GM12875 (cell line): ENCODE data around the gene CLIC5.

Experiments
- H3K4me3 ChIP-seq: one replicate; pipeline ENCODE4 v1.5.1; 2011; ENCODE audit warnings: low read depth, low read length, control low read depth
- TF ChIP-seq, protein P1 (sequence below): IDR thresholded peaks from 2 replicates; pipeline ENCODE4 v1.5.1; 2011; ENCODE audit warnings: low read depth, mild to moderate bottlenecking, control low read depth, inconsistent platforms, low read length, moderate library complexity, borderline replicate concordance; ENCODE audit not compliant: insufficient read depth

The CLIC5 gene

DNA sequence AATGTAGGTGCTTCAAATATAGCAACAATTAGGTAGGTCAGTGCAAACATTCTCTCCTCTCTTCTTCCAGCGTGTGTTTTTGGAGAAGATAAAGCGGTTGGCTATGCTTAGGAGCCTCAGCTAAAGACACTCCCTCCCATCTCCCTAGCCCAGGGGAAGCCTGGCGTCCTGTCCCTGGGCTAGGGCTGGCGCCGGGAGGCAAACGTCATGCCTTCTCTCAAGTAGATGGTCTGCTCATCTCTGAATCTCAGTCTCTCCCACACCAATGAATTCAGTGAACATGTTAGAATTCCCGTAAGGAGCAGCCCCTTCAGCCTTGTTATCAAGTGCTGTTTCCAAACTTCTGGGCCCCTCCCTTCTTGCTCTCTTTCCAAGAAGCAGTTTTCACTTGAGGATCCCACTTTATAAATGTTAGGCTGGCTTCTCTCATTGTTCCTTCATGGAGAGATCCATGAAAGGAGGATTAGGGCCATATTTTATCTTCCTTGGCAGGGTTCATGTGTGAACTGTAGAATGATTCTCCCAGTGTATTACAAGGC is 142.8 kb downstream of the CLIC5 start:
- no peak overlapping the region for H3K4me3 ChIP-seq
- TF ChIP-seq, protein P1, sequence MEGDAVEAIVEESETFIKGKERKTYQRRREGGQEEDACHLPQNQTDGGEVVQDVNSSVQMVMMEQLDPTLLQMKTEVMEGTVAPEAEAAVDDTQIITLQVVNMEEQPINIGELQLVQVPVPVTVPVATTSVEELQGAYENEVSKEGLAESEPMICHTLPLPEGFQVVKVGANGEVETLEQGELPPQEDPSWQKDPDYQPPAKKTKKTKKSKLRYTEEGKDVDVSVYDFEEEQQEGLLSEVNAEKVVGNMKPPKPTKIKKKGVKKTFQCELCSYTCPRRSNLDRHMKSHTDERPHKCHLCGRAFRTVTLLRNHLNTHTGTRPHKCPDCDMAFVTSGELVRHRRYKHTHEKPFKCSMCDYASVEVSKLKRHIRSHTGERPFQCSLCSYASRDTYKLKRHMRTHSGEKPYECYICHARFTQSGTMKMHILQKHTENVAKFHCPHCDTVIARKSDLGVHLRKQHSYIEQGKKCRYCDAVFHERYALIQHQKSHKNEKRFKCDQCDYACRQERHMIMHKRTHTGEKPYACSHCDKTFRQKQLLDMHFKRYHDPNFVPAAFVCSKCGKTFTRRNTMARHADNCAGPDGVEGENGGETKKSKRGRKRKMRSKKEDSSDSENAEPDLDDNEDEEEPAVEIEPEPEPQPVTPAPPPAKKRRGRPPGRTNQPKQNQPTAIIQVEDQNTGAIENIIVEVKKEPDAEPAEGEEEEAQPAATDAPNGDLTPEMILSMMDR, result no peak

DNA sequence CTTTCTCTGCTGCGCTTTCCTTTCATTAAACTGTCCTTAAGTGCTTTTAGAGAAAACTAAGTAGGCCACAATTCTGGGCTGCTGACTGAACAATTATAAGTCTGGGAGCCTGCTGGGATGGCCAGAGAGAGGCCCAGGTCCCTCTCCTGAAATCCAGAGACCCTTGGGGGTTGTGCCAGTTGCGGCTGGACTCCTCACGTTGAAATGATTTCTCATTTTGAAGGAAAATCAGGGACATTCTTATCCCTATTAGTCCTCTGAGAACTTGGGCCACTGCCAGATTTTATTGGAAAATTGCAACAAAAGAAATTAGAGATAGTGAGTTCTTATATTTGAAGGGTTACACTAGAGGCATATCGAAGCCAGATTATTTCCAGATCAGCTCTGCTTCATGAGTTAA is 145.1 kb downstream of the CLIC5 start:
- TF ChIP-seq, protein P1, result no peak
- H3K4me3 ChIP-seq, result no peak overlapping the region

DNA sequence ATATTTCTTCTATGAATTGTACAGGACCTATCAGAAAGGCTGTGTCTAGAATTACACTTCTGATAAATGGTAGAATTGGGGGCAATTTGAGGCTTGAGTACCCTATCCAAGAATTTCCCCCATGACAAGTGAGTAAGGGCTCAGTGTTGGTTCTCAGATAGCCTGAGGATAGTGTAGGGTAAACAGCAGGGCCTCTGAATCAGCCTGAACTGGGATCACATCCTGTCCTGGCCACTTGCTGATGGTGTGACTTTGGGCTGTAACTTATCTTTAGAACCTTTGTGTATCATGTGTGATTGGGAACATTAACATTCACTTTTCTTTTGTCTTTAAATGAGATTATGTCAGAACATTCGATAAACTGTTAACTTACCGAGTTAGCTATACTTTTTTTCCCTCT is 151.0 kb downstream of the CLIC5 start:
- TF ChIP-seq, protein P1, result no peak
- H3K4me3 ChIP-seq, result no peak overlapping the region

DNA sequence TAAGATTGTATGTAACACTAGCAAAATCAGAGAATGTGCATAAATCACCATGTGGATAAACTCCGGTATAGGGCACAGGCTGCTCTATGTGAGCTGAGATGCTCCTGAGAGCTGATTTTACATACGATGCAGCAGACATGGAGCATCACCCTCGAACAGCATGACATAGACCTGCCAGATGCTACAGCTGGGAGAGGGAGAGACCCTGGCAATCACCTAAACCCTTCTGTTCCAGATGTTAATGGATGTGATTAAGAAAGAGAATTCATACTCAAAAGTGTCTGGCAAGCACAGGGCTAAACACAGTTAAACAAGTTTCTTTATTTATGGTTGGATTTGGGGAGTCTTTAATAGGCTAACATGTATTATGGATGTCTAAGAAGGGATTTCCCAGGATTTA is 157.0 kb downstream of the CLIC5 start:
- no peak overlapping the region for H3K4me3 ChIP-seq
- TF ChIP-seq, protein P1, result no peak

DNA sequence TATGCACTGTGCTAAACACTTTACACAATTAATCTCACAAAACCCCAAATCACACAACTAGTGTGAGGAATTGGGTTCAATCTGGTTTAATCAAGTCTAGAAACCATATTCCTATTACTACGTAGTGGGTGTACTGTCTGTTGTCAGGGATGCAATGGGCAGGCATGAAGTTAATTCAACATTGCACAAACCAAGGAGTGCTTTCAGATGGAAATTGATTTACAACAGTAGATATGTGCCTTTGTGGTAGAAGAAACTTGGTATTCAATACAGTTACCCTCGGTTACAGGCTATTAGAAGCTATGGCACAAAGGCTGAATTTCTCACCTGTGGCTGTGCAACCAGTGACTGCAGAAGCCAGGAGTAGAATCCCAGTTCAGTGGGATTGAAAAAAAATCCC is 157.8 kb downstream of the CLIC5 start:
- TF ChIP-seq, protein P1, result no peak
- no peak overlapping the region for H3K4me3 ChIP-seq

DNA sequence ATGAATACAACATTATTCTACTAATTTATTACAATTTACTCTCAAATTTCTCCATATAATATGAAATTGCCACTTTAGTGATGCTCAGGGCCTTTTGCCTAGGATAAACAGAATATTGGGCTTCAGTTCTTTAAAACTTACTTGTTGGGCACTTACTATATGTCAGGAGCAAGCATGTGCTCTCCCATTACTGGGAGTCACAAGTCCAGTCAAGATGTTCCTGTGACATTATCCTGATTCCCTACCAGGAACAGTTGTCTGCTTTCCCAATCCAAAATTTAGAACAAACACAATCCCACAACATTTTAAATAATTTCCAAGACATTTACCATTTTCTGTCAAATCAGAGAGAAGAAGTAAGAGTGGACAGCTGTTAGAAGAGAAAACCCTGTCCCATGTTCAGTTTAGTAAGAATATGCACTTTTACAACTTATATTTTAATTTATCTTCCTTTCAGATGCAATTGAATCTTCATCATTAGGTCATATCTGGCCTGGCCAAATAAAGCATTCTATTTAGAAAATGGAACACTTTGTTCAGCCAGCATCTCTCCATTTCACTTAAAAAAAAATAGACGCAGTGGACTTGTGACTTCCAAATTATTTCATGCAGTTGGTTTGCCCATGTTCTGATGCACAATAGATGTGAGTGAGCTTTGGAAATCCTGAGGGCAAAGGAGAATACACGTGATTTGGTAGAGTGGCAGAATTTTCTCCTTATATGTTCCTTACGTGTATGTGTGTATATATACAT is 159.8 kb downstream of the CLIC5 start:
- TF ChIP-seq, protein P1, result no peak
- H3K4me3 ChIP-seq, result no peak overlapping the region

DNA sequence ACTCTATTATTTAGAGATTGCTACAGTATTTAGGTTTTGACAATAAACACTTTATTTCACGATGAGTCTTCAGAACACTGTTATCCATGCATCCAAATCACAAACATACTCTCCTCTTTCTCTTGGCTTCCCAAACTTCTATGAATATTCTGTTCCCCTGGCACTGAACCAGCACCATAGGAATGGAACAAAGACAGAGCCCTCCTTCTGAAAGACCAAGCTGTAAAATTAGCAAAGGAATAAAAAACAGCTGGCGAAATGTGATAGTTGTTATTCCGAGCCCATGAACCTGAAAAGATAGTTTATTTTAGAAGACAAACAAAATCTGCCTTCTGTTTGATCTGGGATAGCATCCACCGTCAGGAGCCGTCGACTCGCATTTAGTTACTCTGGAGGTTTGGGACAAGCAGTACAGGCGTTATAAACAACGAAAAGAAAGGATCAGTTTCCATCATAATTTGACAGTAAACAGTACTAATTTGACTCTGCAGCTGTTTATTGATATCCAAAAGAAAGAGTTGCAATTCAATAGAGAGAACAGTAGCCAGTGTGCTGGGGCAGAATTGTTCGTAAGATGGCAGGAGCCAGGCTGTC is 161.4 kb downstream of the CLIC5 start:
- TF ChIP-seq, protein P1, result no peak
- H3K4me3 ChIP-seq, result no peak overlapping the region
